Endothelial cell of umbilical vein (primary cell): ENCODE measurements around the gene ETS2.

Experiments
- EZH2 ChIP-seq: IDR thresholded peaks from 2 replicates; pipeline ENCODE4 v1.6.1; 2012; ENCODE audit warnings: borderline replicate concordance, low read depth, mild to moderate bottlenecking, moderate library complexity, low read length, inconsistent platforms; ENCODE audit not compliant: severe bottlenecking
- POLR2A ChIP-seq: IDR thresholded peaks from 2 replicates; pipeline ENCODE4 v1.6.1; 2012; ENCODE audit warnings: low read depth, mild to moderate bottlenecking, control low read depth, low read length
- POLR2AphosphoS5 ChIP-seq: IDR thresholded peaks from 2 replicates; pipeline ENCODE4 v1.6.1; 2012; ENCODE audit warnings: low read depth, mild to moderate bottlenecking, control low read depth, low read length, moderate library complexity; ENCODE audit not compliant: insufficient read depth
- TF ChIP-seq, protein P1 (sequence below), 2 donors: IDR thresholded peaks; 1 replicate in 1 of 2; 2 replicates in 1 of 2; pipeline ENCODE4 v1.5.1; 2011; ENCODE audit warnings: low read length in 2 of 2, mild to moderate bottlenecking in 2 of 2, moderate library complexity in 2 of 2, control low read depth in 1 of 2, inconsistent platforms in 1 of 2, low read depth in 1 of 2; ENCODE audit not compliant: insufficient read depth in 1 of 2; ENCODE audit errors: extremely low read depth in 1 of 2

GRCh38 chr21:38850277-38850951 lies 44.7 kb downstream of the ETS2 start:
- TF ChIP-seq POLR2AphosphoS5, result no peak
- TF ChIP-seq, protein P1, sequence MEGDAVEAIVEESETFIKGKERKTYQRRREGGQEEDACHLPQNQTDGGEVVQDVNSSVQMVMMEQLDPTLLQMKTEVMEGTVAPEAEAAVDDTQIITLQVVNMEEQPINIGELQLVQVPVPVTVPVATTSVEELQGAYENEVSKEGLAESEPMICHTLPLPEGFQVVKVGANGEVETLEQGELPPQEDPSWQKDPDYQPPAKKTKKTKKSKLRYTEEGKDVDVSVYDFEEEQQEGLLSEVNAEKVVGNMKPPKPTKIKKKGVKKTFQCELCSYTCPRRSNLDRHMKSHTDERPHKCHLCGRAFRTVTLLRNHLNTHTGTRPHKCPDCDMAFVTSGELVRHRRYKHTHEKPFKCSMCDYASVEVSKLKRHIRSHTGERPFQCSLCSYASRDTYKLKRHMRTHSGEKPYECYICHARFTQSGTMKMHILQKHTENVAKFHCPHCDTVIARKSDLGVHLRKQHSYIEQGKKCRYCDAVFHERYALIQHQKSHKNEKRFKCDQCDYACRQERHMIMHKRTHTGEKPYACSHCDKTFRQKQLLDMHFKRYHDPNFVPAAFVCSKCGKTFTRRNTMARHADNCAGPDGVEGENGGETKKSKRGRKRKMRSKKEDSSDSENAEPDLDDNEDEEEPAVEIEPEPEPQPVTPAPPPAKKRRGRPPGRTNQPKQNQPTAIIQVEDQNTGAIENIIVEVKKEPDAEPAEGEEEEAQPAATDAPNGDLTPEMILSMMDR (IDR thresholded peaks at IDR 0.05; ENCODE audit: extremely low read depth in 1 of 2, insufficient read depth in 1 of 2, low read depth in 1 of 2, low read length in 2 of 2), result no peak
- TF ChIP-seq POLR2A, result no peak
- no peak for TF ChIP-seq EZH2
